ENCODE data around the gene DONSON.
A peak's percentile ranks its signal among the peaks of the same experiment; 100 is the strongest.

DONSON gene

DNA sequence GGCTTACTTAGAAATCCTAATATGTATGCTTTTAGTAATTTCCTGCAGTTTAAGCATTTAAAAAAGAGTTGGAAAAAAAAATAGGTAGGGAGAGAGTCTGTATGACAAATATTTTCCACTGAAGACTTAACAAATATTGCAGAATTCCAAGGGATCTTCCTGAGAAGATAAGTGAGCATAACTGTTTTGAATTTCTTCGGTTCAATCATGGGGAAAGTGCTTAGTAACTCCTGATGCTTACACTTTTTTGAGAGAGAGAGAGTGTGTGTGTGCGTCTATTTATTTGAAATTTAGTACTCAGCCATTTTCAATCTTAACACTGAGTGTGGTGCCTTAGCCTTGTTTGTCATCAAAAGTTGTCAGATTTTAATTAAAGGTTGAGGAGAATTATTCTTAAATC is 27.1 kb downstream of the DONSON start:
- DNase-seq (ENCODE audit: low read depth), result peak; percentile 45

DNA sequence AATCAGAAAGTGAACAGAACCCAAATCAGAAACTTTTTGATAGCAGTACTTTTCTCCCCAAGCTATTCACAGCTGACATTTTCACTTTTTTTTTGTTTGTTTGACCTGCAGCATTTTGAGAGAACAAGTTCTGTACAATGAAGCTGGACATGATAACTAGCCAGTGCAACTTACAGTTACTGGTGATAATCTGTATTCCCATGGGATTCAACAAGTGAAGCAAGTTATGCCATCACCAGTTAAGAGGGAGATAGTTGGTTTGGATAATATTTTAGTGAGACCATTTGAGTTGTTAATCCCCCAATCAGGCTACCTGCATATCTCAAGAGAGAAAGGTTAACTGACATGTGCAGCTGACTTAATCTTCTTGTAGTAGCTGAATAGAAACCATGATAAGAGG is 27.5 kb downstream of the DONSON start:
- DNase-seq (ENCODE audit: low read depth), result no peak

DNA sequence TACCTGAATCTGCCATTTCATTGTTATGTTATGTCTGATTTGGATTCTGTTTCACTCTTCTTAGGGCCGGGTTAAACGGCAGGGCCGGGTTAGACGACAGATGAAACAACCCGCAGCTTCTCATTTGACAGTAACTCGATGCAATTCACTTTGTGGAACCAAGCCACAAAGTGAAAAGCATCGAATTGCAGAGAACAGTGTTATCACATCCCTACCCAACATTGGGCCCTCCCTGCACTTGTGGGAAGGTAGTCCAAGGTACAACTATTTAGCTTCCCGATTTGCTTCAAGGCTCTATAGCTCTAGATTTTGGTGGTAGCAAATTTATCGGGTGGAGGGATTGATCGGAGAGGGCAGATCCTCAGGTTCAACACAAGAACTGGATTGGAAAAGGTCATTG is 28.7 kb downstream of the DONSON start:
- DNase-seq (ENCODE audit: low read depth), result no peak

DNA sequence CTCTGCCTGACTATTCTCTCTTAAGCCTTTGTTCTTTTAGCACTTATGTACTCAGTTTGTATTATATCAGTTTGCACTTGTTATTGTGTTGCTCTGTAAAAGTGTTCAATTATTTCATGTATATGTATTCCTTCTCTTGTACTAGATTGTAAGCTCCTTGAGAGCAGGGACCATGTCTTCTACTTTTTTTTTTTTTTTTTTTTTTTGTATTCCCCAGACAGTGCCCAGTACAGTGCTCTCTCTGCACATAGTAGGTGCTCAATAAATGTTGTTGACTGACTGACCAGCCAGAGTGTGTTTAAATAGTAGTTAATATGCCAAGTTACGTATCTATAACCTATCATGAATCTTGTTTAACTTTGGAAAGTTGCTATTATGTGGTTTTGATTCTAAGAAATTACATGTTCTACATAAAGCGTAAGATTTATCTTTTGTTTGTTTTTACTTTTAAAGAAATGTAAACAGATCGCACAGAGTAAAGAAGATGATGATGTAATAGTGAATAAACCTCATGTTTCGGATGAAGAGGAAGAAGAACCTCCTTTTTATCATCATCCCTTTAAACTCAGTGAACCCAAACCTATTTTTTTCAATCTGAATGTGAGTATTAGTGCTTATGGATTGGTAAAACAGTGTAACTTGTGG is 29.6 kb downstream of the DONSON start:
- no peak for DNase-seq (ENCODE audit: low read depth)

DNA sequence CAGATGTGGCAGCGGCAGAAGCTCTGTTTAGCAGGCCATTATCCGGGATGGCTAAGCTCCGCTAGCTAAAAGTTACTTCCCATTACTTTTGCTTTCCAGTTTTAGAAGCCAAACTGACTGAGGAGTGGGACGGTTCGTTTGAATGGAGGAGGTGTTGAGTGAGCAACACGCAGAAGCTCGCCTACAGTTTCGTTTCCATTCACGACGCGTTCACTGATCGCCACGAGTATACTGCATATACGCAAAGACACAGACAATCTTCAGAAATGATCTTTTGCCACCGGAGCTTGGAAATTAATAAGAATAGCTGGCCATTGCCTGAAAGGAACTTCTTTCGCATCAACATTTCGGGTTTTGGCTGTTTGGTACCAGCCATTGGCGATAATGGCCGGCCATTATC is 31.0 kb downstream of the DONSON start:
- DNase-seq (ENCODE audit: low read depth), result no peak

DNA sequence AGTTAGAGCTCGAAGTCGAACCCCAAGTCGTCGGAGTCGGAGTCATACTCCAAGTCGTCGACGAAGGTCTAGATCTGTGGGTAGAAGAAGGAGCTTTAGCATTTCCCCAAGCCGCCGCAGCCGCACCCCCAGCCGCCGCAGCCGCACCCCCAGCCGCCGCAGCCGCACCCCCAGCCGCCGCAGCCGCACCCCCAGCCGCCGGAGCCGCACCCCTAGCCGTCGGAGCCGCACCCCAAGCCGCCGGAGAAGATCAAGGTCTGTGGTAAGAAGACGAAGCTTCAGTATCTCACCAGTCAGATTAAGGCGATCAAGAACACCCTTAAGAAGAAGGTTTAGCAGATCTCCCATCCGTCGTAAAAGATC is 33.5 kb downstream of the DONSON start:
- DNase-seq (ENCODE audit: low read depth), result no peak

DNA sequence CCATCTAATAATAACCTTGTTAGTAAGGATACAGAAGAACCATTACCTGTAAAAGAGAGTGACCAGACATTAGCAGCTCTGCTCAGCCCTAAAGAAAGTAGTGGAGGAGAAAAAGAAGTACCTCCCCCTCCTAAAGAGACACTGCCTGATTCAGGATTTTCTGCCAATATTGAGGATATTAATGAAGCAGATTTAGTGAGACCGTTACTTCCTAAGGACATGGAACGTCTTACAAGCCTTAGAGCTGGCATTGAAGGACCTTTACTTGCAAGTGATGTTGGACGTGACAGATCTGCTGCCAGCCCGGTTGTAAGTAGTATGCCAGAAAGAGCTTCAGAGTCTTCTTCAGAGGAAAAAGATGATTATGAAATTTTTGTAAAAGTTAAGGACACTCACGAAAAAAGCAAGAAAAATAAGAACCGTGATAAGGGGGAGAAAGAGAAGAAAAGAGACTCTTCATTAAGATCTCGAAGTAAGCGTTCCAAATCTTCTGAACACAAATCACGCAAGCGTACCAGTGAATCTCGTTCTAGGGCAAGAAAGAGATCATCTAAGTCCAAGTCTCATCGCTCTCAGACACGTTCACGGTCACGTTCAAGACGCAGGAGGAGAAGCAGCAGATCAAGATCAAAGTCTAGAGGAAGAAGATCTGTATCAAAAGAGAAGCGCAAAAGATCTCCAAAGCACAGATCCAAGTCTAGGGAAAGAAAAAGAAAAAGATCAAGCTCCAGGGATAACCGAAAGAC is 34.1 kb downstream of the DONSON start:
- no peak for DNase-seq (ENCODE audit: low read depth)

DNA sequence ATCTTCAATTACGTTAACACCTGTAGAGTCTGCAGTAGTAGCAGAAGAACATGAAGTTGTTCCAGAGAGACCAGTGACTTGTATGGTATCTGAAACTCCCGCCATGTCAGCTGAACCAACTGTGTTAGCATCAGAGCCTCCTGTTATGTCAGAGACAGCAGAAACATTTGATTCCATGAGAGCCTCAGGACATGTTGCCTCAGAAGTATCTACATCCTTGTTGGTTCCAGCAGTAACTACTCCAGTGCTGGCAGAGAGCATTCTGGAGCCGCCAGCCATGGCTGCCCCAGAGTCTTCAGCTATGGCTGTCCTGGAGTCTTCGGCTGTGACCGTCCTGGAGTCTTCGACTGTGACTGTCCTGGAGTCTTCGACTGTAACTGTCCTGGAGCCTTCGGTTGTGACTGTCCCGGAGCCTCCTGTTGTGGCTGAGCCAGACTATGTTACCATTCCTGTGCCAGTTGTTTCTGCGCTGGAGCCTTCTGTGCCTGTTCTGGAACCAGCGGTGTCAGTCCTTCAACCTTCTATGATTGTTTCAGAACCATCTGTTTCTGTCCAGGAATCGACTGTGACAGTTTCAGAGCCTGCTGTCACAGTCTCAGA is 35.4 kb downstream of the DONSON start:
- DNase-seq (ENCODE audit: low read depth), result no peak

DNA sequence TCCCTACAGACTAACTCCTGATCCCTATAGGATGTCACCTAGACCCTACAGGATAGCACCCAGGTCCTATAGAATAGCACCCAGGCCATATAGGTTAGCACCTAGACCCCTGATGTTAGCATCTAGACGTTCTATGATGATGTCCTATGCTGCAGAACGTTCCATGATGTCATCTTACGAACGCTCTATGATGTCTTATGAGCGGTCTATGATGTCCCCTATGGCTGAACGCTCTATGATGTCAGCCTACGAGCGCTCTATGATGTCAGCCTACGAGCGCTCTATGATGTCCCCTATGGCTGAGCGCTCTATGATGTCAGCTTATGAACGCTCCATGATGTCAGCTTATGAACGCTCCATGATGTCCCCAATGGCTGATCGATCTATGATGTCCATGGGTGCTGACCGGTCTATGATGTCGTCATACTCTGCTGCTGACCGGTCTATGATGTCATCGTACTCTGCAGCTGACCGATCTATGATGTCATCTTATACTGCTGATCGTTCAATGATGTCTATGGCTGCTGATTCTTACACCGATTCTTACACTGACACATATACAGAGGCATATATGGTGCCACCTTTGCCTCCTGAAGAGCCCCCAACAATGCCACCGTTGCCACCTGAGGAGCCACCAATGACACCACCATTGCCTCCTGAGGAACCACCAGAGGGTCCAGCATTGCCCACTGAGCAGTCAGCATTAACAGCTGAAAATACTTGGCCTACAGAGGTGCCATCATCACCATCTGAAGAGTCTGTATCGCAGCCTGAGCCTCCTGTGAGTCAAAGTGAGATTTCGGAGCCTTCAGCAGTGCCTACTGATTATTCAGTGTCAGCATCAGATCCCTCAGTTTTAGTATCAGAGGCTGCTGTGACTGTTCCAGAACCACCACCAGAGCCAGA is 36.1 kb downstream of the DONSON start:
- no peak for DNase-seq (ENCODE audit: low read depth)

DNA sequence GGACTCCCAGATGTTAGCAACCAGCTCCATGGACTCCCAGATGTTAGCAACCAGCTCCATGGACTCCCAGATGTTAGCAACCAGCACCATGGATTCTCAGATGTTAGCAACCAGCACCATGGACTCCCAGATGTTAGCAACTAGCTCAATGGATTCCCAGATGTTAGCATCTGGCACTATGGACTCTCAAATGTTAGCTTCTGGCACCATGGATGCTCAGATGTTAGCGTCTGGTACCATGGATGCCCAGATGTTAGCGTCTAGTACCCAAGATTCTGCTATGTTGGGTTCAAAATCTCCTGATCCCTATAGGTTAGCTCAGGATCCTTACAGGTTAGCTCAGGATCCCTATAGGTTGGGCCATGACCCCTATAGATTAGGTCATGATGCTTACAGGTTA is 36.8 kb downstream of the DONSON start:
- DNase-seq (ENCODE audit: low read depth), result no peak

DNA sequence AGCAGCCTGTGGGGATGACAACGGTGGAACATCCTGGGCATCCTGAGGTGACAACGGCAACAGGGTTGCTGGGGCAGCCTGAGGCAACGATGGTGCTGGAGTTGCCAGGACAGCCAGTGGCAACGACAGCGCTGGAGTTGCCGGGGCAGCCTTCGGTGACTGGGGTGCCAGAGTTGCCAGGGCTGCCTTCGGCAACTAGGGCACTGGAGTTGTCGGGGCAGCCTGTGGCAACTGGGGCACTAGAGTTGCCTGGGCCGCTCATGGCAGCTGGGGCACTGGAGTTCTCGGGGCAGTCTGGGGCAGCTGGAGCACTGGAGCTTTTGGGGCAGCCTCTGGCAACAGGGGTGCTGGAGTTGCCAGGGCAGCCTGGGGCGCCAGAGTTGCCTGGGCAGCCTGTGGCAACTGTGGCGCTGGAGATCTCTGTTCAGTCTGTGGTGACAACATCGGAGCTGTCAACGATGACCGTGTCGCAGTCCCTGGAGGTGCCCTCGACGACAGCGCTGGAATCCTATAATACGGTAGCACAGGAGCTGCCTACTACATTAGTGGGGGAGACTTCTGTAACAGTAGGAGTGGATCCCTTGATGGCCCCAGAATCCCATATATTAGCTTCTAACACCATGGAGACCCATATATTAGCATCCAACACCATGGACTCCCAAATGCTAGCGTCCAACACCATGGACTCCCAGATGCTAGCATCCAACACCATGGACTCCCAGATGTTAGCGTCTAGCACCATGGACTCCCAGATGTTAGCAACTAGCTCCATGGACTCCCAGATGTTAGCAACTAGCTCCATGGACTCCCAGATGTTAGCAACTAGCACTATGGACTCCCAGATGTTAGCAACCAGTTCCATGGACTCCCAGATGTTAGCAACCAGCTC is 37.5 kb downstream of the DONSON start:
- no peak for DNase-seq (ENCODE audit: low read depth)

DNA sequence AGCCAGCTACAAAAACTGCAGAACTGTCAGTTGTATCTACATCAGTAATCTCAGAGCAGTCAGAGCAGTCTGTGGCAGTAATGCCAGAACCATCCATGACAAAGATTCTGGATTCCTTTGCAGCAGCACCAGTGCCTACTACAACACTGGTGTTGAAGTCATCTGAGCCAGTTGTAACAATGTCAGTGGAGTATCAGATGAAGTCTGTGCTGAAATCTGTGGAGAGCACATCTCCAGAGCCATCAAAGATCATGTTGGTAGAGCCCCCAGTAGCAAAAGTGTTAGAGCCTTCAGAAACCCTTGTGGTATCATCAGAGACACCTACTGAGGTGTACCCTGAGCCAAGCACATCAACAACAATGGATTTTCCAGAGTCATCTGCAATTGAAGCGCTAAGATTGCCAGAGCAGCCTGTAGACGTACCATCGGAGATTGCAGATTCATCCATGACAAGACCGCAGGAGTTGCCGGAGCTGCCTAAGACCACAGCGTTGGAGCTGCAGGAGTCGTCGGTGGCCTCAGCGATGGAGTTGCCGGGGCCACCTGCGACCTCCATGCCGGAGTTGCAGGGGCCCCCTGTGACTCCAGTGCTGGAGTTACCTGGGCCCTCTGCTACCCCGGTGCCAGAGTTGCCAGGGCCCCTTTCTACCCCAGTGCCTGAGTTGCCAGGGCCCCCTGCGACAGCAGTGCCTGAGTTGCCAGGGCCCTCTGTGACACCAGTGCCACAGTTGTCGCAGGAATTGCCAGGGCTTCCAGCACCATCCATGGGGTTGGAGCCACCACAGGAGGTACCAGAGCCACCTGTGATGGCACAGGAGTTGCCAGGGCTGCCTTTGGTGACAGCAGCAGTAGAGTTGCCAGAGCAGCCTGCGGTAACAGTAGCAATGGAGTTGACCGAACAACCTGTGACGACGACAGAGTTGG is 38.4 kb downstream of the DONSON start:
- no peak for DNase-seq (ENCODE audit: low read depth)

DNA sequence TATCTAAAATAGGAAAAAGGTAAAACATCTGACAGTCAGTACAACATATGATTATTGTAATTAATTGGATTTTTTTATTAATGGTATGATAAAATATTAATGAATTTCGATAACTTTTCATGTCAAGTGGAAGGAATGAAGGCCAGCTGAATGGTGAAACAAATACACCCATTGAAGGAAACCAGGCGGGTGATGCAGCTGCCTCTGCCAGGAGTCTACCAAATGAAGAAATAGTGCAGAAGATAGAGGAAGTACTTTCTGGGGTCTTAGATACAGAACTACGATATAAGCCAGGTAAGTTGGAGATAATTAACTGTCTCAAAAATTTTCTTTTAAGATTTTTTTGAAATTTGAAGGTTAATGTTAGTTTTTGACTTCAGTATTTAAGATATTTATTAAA is 42.4 kb downstream of the DONSON start:
- no peak for DNase-seq (ENCODE audit: low read depth)

DNA sequence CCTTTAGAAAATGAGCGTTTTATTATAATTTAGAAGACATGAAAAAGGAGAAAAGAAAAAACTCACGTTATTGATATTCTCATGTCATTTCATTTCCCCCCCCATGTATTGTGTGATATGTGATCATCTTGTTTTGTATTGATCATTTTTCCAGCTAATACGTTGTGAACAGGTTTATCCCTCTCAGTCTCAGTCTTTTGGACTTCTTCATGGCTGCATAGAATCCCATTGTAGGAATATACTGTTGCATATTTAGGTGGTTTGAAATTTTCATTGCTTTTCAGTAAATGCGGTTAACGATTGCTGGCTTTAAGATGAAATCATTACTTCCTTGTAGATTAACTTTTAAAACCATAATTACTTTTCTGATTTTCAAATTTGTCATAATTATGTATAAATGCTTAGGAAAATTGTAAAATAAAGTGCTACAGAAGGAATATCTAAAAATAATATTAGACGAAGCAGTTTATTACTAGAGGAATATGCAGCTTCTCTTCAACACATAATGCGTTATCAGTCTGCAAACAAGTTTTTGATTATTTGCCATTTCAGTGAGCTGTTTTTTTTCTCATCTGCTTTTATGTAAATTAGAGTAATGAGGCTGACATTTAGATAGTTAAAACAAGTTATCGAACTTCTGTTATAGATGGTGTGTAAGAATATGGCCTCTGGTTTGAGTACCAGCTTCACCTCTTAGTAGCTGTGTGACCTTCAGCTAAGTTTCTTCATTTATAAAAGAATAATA is 43.9 kb downstream of the DONSON start:
- DNase-seq (ENCODE audit: low read depth), result no peak

DNA sequence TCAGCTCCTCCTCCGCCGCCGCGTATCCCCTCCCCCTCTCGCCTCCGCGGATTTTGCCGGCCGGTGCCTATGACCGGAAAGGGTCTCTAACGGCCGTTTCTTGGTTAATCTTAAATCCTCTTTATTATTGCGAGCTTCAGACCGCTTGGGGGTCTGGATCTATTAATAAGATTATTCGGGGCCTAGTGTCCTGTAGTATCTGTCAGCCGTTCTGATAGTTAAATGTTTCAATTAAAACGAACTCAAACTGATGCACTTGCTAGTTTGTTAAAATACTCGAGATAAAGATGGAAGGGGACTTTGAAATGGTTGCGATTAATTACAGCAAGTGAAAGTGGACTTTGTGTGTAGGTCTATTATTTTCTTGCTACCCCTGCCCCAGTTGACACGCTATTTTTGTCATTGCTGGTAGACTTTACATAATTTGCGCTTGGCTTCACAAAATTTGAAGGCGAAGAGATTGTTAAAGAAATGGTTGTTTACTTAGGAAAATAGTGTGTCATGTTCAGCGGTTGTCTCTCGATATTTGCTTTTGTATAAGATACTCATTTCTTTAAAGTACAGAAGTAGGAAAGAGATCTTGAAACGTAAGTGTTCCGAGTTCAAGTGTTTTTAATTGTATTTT is 44.9 kb downstream of the DONSON start:
- no peak for DNase-seq (ENCODE audit: low read depth)

DNA sequence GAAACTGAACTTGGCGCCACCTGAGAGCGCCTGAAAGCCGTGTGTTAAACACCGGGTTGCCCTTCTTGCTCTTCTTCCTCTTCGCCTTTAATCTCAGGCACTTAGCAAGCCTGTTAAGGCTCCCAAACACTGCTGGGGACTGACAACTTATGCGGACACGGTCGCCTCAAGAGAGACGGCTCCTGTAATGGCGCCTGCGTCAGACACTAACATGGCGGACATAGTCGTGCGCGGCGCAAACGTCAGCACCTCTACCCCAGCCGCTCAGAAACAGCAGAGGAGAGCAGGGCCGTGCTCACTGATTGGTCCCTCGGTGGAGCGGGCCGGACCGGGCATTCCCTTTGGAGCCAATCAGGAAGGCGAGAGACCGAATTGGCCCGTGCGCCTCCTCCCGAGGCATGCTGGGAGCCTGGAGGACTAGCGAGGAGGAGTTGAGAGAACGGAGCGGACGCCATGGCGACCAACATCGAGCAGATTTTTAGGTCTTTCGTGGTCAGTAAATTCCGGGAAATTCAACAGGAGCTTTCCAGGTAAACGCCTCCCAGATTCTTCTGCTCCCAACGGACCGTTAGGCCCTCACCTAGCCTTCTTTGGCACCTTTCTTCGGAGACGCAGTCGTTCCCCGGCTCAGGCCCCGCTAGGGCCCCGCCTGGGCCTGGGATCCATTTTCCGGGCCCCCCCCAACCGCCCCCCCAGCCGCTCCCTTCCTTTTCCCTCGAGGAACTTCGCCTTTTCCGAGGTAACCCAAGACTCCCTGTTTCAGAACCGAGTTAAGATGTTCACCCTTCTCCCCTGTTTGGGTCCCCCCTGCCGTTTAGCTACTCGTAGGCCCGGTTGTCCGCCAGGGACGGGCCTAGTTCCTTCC is 45.6 kb downstream of the DONSON start, which contains the start of gene SON:
Gene SON, plus strand, starts transcription at position 399 of the 865 bp plus-strand sequence. Its CDS starts 55 bp downstream, at position 454.
- peak; percentile 99 for DNase-seq (ENCODE audit: low read depth)

DNA sequence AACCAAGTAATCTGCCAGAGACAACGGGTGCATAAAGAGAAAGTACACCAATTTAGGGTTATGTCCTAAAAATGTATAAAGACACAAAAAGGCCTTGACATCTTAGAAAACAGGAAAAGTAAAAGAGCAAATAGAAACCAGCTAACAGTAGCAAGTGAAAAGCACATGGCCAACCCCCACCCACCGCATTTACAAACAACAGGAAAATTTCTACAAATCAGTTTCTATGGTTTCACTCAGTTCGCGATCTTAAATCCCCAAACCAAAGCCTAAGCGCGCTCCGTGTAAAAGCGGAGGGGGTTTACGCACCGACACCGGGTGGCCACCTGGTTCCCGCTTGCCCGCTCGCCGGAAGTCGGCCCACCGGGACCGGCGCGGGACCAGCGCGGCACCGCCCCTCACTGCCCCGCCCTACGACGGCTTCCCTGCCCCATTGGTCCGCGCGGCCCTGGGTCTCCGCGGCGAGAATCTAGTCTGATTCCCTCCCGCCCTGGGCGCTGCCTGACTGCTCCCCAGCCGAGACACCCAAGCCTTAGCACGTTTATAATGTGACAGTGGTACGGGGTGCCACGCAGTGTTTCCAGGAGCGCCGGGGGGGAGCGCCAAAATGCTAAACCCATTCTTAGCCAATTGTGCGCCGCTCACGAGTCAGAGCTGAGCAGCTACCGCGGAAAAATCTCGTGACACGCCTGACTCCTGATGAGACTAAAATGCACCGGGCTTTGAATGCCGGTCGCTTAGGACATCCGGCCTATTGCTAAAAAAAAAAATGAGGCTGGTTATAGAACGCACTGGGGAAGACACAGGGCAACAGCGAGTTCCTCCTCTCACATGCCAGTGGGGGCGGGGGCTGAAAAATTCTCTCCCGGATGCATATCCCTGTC is 46.5 kb downstream of the DONSON start, which contains the start of gene GART:
Gene GART, minus strand, starts transcription at position 362 of the 884 bp plus-strand sequence. CDS start 2,802 bp downstream, outside the sequence.
- DNase-seq (ENCODE audit: low read depth), result peak; percentile 79

All from fibroblast of gingiva (primary cell).